ENCODE results near the gene UROC1.

GRCh38 chr3:126525091-126525852 lies 7.7 kb upstream of the UROC1 start:
- TF ChIP-seq, protein P1, sequence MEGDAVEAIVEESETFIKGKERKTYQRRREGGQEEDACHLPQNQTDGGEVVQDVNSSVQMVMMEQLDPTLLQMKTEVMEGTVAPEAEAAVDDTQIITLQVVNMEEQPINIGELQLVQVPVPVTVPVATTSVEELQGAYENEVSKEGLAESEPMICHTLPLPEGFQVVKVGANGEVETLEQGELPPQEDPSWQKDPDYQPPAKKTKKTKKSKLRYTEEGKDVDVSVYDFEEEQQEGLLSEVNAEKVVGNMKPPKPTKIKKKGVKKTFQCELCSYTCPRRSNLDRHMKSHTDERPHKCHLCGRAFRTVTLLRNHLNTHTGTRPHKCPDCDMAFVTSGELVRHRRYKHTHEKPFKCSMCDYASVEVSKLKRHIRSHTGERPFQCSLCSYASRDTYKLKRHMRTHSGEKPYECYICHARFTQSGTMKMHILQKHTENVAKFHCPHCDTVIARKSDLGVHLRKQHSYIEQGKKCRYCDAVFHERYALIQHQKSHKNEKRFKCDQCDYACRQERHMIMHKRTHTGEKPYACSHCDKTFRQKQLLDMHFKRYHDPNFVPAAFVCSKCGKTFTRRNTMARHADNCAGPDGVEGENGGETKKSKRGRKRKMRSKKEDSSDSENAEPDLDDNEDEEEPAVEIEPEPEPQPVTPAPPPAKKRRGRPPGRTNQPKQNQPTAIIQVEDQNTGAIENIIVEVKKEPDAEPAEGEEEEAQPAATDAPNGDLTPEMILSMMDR (IDR thresholded peaks at IDR 0.05) = no peak
- TF ChIP-seq POLR2A (IDR thresholded peaks at IDR 0.05) = no peak

Data from breast epithelium (tissue), 3 donors.